IMR-90 (cell line): Measurements from ENCODE around the gene ACSBG1. TPM values are rescaled to one million over a fixed set of nuclear protein-coding genes. Genes with fewer than 3 reads are reported as not detected.

Source experiments
- ATAC-seq: fragments of 200-7000 bp; cut with Tn5 transposase; 2 replicates; pipeline ENCODE4 v1.9.1; 2020; ENCODE audit warnings: low read depth, mild to moderate bottlenecking, moderate library complexity
- BruUV-seq: library from RNA; stranded (reverse); fragments of 400-500 nt; replicated peaks from 2 replicates; lab custom pipeline; 2021; lab: Mats Ljungman, UMichigan
- CTCF ChIA-PET: fragments of 300-600 bp; formaldehyde crosslinking; extraction: SDS; loops from one replicate; lab custom pipeline; 2021; ENCODE audit warnings: antibody characterized with exemption; lab: Yijun Ruan, JAX
- POLR2A ChIA-PET: fragments of 300-600 bp; sonication (Branson Sonifier 250); formaldehyde crosslinking; loops from one replicate; lab custom pipeline; 2022; ENCODE audit warnings: antibody characterized with exemption; ENCODE audit not compliant: unreplicated experiment; lab: Charles Lee
- DNase-seq: peaks from one replicate; pipeline ENCODE4 v3.0.0; 2013
- H2AFZ ChIP-seq: replicated peaks from 2 replicates; pipeline ENCODE3; 2013; ENCODE audit warnings: low read length, mild to moderate bottlenecking; ENCODE audit not compliant: poor library complexity
- H2AK5ac ChIP-seq: 2 replicates; pipeline ENCODE4 v1.6.1; 2013; ENCODE audit warnings: low read depth, low read length, inconsistent platforms
- H2AK9ac ChIP-seq: replicated peaks from 2 replicates; pipeline ENCODE3; 2013; ENCODE audit warnings: mild to moderate bottlenecking, low read depth, low read length, moderate library complexity; ENCODE audit not compliant: poor library complexity
- H2BK120ac ChIP-seq: 2 replicates; pipeline ENCODE4 v1.6.1; 2013; ENCODE audit warnings: low read depth, low read length, inconsistent platforms
- H2BK15ac ChIP-seq: 3 replicates; pipeline ENCODE4 v1.6.1; 2013; ENCODE audit warnings: low read depth, low read length, inconsistent platforms
- H2BK20ac ChIP-seq: 2 replicates; pipeline ENCODE4 v1.6.1; 2013; ENCODE audit warnings: low read depth, mild to moderate bottlenecking, inconsistent platforms, low read length, moderate library complexity
- H2BK5ac ChIP-seq: 2 replicates; pipeline ENCODE4 v1.6.1; 2013; ENCODE audit warnings: mild to moderate bottlenecking, low read depth, low read length, inconsistent platforms; ENCODE audit not compliant: poor library complexity, severe bottlenecking
- H3K14ac ChIP-seq: replicated peaks from 2 replicates; pipeline ENCODE4 v1.6.1; 2013; ENCODE audit warnings: low read depth, low read length, inconsistent platforms
- H3K18ac ChIP-seq: 2 replicates; pipeline ENCODE4 v1.6.1; 2013; ENCODE audit warnings: low read depth, low read length, control low read depth
- H3K23ac ChIP-seq: 2 replicates; pipeline ENCODE4 v1.6.1; 2013; ENCODE audit warnings: low read depth, low read length, inconsistent platforms
- H3K27ac ChIP-seq: 2 replicates; pipeline ENCODE4 v1.5.1; 2013; ENCODE audit warnings: mild to moderate bottlenecking, control low read depth, low read length; ENCODE audit not compliant: insufficient read depth
- H3K27me3 ChIP-seq: 2 replicates; pipeline ENCODE4 v1.6.1; 2013; ENCODE audit warnings: low read length; ENCODE audit not compliant: control insufficient read depth, insufficient read depth
- H3K36me3 ChIP-seq: 2 replicates; pipeline ENCODE4 v1.6.1; 2013; ENCODE audit warnings: low read length, mixed read lengths; ENCODE audit not compliant: control insufficient read depth, insufficient read depth
- H3K4ac ChIP-seq: 2 replicates; pipeline ENCODE4 v1.6.1; 2013; ENCODE audit warnings: low read depth, low read length, inconsistent platforms
- H3K4me1 ChIP-seq: 2 replicates; pipeline ENCODE4 v1.6.1; 2013; ENCODE audit warnings: low read length, mixed read lengths; ENCODE audit not compliant: control insufficient read depth, insufficient read depth
- H3K4me2 ChIP-seq: 2 replicates; pipeline ENCODE4 v1.6.1; 2013; ENCODE audit warnings: low read depth, mild to moderate bottlenecking, control low read depth, low read length, moderate library complexity
- H3K4me3 ChIP-seq: 2 replicates; pipeline ENCODE4 v1.5.1; 2013; ENCODE audit warnings: low read depth, mild to moderate bottlenecking, control low read depth, low read length, moderate library complexity; ENCODE audit not compliant: insufficient read depth
- H3K56ac ChIP-seq: 2 replicates; pipeline ENCODE4 v1.6.1; 2013; ENCODE audit warnings: low read length, inconsistent platforms; ENCODE audit not compliant: insufficient read depth; ENCODE audit errors: extremely low read depth
- H3K79me1 ChIP-seq, 2 experiments: 2 replicates each; pipeline ENCODE4 v1.6.1; 2013; ENCODE audit warnings: low read length in 2 of 2, inconsistent platforms in 1 of 2, low read depth in 1 of 2
- H3K9ac ChIP-seq: 2 replicates; pipeline ENCODE4 v1.6.1; 2013; ENCODE audit warnings: low read depth, low read length, control low read depth
- H3K9me1 ChIP-seq: 2 replicates; pipeline ENCODE4 v1.6.1; 2013; ENCODE audit warnings: low read length, inconsistent platforms; ENCODE audit not compliant: insufficient read depth
- H3K9me3 ChIP-seq: 2 replicates; pipeline ENCODE4 v1.6.1; 2013; ENCODE audit warnings: low read length; ENCODE audit not compliant: control insufficient read depth, insufficient read depth
- H4K20me1 ChIP-seq: 2 replicates; pipeline ENCODE4 v1.6.1; 2013; ENCODE audit warnings: low read length, inconsistent platforms; ENCODE audit not compliant: insufficient read depth
- H4K5ac ChIP-seq: 2 replicates; pipeline ENCODE4 v1.6.1; 2013; ENCODE audit warnings: mild to moderate bottlenecking, low read depth, low read length, control low read depth
- H4K8ac ChIP-seq, 2 experiments: 2 replicates each; pipeline ENCODE4 v1.6.1; 2013; ENCODE audit warnings: low read depth in 2 of 2, low read length in 2 of 2, control low read depth in 1 of 2, inconsistent platforms in 1 of 2
- H4K91ac ChIP-seq: 2 replicates; pipeline ENCODE4 v1.6.1; 2013; ENCODE audit warnings: low read depth, low read length, inconsistent platforms; ENCODE audit not compliant: insufficient read depth
- BHLHE40 ChIP-seq: fragments of 150-350 bp; IDR thresholded peaks from 2 replicates; pipeline ENCODE4 v1.6.1; 2016; ENCODE audit warnings: mild to moderate bottlenecking, low read depth, low read length
- ELK1 ChIP-seq: fragments of 150-350 bp; IDR thresholded peaks from 2 replicates; pipeline ENCODE4 v1.6.1; 2016; ENCODE audit warnings: low read depth, mild to moderate bottlenecking, low read length, moderate library complexity, borderline replicate concordance
- FOS ChIP-seq: fragments of 150-350 bp; IDR thresholded peaks from 2 replicates; pipeline ENCODE4 v1.6.1; 2016; ENCODE audit warnings: low read depth, low read length
- MAFK ChIP-seq: IDR thresholded peaks from 2 replicates; pipeline ENCODE4 v1.6.1; 2012; ENCODE audit warnings: low read depth, low read length, improper control_type of control experiment
- WGBS, 2 experiments: methylation state at CpG; one replicate each; pipeline versions ENCODE4 v1.1.5 to v1.1.7; 2013; ENCODE audit warnings: missing lambda C conversion rate in 2 of 2; ENCODE audit not compliant: insufficient read length in 1 of 2; ENCODE audit errors: extremely low coverage in 2 of 2; 5-methylcytosine and 5-hydroxymethylcytosine counted together
- dilution Hi-C: fragments of 300-500 bp; cut with HindIII; formaldehyde crosslinking; loops from one replicate; pipeline ENCODE4 v1.14.3; 2018; ENCODE audit warnings: low sequenced_read_pairs; ENCODE audit not compliant: unreplicated experiment
- in situ Hi-C: fragments of 300-500 bp; cut with MboI; formaldehyde crosslinking; loops from 3 replicates; pipeline ENCODE4 v1.14.3; 2019; ENCODE audit warnings: low sequenced_read_pairs, inconsistent platforms, mixed read lengths
- intact Hi-C: fragments of 100-400 bp; cut with micrococcal nuclease; formaldehyde crosslinking; loops from 2 replicates; pipeline ENCODE4 v1.10.0; 2022
- polyA plus RNA-seq, 3 experiments: library from polyadenylated mRNA; depleted of rRNA; stranded (reverse); fragments of >200 nt; gene quantifications; 2 replicates each; pipeline ENCODE4 v1.2.3, GENCODE V29; 2012; ENCODE audit warnings: low replicate concordance in 1 of 3
- total RNA-seq: library from RNA; depleted of rRNA; stranded (reverse); fragments of >200 nt; gene quantifications from 2 replicates; pipeline ENCODE4 v1.2.3, GENCODE V29; 2012

The ACSBG1 gene
- total and polyA plus RNA-seq, 2 of the 4 experiments (the other 2 are of a cell fraction): 0.02 TPM; not detected in 1

- Histone ChIP-seq H3K27me3 (peaks cover 30% of the 10 kb centered on the region), H3K14ac (no peak overlapping the region), H4K20me1 (no peaks in the 10 kb centered on the region), H3K36me3 (no peaks in the 10 kb centered on the region), H2BK20ac (no peak overlapping the region), H4K91ac (no peak overlapping the region), H3K9me1 (no peaks in the 10 kb centered on the region), H2AK5ac (no peak overlapping the region), H3K4me3 (no peak overlapping the region), H2AFZ (no peak overlapping the region), H3K27ac (no peak overlapping the region), H3K9ac (no peak overlapping the region), H3K9me3 (no peaks in the 10 kb centered on the region), H3K56ac (no peak overlapping the region), H3K79me1 (no peaks in the 10 kb centered on the region), H3K18ac (no peak overlapping the region), H4K5ac (no peak overlapping the region), H3K23ac (no peak overlapping the region), H3K4ac (no peak overlapping the region), H2BK120ac (no peak overlapping the region), H2AK9ac (no peak overlapping the region), H2BK15ac (no peak overlapping the region), H3K4me2 (no peak overlapping the region), H4K8ac (no peak overlapping the region), H2BK5ac (no peak overlapping the region), H3K4me1 (no peaks in the 10 kb centered on the region; the same call in 1 of the 2 replicates)
- ChIA-PET CTCF (interaction anchor here (1.4 kb wide), 1 partner anchor 10 kb away, joined by 4 read pairs; no protein-coding TSS in a partner anchor), POLR2A (no interaction called here)
- 67% methylated on average over 1 of the region's 1 CpG; no CpG with 5 or more reads in 1 of the 2 experiments for WGBS, 2 experiments
- BruUV-seq: no TSS peak
- dilution Hi-C loops (no loop called here), intact Hi-C loops (no loop called here), in situ Hi-C loops (no loop called here)
- DNase-seq (no peak), ATAC-seq (no peak)
- TF ChIP-seq ELK1: no peak
- TF ChIP-seq FOS: no peak
- TF ChIP-seq BHLHE40: no peak
- TF ChIP-seq MAFK: no peak
These were observed 29.0 kb downstream of the ACSBG1 start for GRCh38 chr15:78205337-78205736.
